HL-60 (cell line): ENCODE results near the gene NEK7.

Experiments
- CTCF ChIP-seq: IDR thresholded peaks from one replicate; pipeline ENCODE4 v1.5.1; 2011; ENCODE audit warnings: low read length, control low read depth, inconsistent platforms; ENCODE audit not compliant: insufficient read depth
- GABPA ChIP-seq: IDR thresholded peaks from 2 replicates; pipeline ENCODE4 v1.6.1; 2012; ENCODE audit warnings: low read depth
- REST ChIP-seq: IDR thresholded peaks from 2 replicates; pipeline ENCODE4 v1.6.1; 2012; ENCODE audit warnings: low read depth; ENCODE audit not compliant: insufficient replicate concordance

GRCh38 chr1:198269646-198269940, 112.8 kb downstream of the NEK7 start:
- no peak for TF ChIP-seq GABPA
- no peak for TF ChIP-seq REST
- no peak for TF ChIP-seq CTCF
